HG03103 (cell line): ENCODE results near the gene PRUNE1.
A peak's percentile ranks its signal among the peaks of the same experiment; 100 is the strongest.

ENCODE experiments used
- ATAC-seq: cut with Tn5 transposase; IDR thresholded peaks from one replicate; pipeline ENCODE4 v1.9.1; 2021; ENCODE audit warnings: low read depth; ENCODE audit not compliant: unreplicated experiment

The PRUNE1 gene

DNA sequence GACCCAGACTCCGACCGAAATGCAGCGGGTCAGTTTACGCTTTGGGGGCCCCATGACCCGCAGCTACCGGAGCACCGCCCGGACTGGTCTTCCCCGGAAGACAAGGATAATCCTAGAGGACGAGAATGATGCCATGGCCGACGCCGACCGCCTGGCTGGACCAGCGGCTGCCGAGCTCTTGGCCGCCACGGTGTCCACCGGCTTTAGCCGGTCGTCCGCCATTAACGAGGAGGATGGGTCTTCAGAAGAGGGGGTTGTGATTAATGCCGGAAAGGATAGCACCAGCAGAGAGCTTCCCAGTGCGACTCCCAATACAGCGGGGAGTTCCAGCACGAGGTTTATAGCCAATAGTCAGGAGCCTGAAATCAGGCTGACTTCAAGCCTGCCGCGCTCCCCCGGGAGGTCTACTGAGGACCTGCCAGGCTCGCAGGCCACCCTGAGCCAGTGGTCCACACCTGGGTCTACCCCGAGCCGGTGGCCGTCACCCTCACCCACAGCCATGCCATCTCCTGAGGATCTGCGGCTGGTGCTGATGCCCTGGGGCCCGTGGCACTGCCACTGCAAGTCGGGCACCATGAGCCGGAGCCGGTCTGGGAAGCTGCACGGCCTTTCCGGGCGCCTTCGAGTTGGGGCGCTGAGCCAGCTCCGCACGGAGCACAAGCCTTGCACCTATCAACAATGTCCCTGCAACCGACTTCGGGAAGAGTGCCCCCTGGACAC is 39.8 kb downstream of the PRUNE1 start:
- ATAC-seq, result no peak

DNA sequence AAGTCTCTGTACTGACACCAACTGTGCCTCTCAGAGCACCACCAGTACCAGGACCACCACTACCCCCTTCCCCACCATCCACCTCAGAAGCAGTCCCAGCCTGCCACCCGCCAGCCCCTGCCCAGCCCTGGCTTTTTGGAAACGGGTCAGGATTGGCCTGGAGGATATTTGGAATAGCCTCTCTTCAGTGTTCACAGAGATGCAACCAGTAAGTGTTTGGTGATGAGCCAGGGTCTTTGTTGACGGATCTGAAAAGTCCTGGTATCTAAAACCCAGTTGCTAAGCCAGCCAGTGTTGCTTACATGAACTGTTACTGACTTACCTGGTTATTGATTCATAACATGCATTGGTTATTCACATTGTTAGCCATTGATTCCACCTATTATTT is 40.4 kb downstream of the PRUNE1 start:
- no peak for ATAC-seq

DNA sequence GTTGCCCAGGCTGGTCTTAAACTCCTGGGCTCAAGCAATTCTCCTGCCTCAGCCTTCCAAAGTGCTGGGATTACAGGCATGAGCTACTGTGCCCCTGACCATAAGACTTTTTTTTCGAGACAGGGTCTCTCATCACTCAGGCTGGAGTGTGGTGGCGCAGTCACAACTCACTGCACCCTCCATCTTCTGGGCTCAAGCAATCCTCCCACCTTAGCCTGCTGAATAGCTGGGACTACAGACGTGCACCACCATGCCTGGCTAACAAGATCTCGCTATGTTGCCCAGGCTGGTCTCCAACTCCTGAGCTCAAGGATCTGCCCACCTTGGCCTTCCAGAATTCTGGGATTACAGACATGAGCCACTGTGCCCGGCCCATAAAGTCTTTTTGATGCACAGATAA is 41.2 kb downstream of the PRUNE1 start:
- no peak for ATAC-seq

DNA sequence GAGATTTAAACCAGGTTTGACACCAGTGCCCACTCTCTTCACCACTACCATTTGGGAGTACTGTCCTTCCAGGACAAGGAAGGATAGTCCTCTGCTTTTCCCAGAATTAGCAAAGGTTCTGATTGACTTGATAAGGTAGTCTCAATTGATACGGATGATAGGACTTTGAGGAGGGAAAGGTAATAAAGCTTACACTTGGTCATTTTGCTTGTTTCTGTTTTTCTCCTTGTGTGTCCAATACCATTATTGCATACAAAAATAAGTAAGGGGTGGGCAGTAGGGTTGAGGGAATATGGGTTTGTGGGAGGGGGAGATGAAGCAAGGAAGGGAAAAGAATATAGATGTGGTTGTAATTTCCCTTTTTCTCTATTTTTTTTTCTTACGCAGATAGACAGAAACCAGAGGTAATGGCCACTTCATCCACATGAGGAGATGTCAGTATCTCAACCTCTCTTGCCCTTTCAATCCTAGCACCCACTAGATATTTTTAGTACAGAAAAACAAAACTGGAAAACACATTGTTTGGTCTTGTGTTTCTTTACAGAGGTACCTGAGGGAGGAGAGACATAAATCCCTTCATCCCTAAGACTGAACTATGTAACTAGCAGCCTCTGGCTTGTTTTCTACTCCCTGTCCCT is 41.9 kb downstream of the PRUNE1 start:
- ATAC-seq, result no peak

DNA sequence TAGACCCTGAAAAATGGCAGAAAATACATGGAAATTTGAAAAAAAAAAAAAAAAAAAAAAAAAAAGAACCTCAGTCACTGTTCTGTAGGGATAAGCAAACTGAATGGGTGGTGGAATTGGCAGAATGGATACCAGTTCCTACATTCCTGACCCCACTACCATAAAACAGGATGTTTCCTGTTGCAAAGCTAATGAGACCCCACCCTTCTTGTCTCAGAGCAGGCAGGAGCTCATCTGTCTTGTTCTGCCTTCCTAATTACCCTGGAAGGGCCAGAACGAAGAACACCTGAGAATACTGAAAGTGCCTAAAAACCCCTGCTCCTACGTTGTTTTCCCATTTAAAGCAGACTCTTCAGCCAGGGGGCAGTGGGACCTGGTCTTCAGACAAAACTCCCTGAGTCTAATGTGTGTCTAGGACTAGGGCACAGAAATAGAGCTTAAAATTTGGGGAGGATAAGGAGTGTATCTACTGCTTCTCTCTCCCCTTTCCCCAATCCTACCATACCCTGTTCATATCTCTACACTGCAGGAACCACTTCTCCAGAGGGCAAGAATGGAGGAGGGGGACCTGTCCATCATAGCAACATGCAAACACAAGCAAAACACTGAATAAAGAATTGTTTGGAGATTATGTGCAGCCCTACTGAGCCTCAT is 43.2 kb downstream of the PRUNE1 start:
- no peak for ATAC-seq

DNA sequence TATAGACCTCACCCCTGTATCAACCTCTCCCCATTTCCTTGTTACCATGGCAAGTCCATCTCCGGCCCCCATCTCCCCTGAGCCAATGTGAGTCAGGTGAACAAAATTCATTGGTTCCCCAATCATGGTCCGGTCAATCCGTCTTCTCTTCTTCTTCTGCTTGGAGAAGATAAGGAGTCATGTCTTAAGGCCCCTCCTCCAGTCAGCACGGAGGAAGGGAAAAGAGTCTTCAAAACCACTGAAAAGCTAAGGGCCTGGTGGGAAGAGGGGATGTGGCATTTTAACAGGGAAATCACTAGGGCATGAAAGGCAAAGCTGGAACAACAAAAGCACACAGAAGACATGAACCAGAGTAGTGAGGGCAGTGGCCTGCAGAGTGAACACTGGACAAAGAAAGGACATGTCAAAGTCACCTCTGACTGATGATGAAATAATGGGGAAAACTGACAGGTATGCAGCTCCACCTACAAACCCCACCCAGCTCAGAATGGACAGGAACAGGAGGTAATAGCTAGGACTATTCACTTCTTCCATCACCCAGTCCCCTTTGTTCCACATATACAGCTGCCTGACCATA is 46.8 kb downstream of the PRUNE1 start:
- no peak for ATAC-seq

DNA sequence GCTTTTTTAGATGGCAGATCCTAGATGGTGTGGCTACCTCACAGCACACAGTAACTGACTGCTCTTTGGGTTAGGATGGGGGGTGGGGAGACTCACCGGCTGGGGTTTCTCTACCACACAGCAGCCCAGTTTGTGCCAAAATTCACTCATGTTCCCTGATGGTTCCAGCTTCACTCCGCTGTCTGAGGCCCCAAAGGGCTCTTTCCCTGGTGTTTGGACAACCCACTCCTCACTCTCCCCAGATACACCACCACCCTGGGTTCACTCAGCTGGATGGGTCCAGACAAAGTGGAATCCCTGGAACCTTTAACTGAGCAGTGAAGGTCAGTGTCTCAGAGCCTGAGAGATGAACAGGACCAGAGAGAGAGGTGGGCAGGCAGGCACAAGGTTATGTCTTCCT is 47.3 kb downstream of the PRUNE1 start:
- no peak for ATAC-seq

DNA sequence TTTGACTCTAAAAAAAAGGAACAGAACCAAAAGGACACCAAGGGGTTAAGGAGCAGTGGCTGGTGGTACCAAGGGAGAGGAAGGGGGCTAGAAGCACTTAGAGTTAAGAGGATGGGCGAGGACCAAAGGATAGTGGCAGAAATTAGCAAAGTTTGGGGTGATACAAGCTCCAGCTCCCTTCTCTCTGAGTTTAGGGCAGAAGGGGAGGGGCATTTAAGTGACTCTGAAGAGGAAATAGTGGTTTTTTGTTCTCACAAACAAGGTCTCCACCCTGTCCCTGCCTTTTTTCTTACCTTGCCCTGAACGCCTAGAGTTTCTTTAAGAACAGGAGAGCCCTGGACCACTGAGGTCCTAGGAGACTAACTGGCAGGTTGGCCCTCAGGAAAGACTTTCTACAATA is 47.9 kb downstream of the PRUNE1 start:
- ATAC-seq, result no peak

DNA sequence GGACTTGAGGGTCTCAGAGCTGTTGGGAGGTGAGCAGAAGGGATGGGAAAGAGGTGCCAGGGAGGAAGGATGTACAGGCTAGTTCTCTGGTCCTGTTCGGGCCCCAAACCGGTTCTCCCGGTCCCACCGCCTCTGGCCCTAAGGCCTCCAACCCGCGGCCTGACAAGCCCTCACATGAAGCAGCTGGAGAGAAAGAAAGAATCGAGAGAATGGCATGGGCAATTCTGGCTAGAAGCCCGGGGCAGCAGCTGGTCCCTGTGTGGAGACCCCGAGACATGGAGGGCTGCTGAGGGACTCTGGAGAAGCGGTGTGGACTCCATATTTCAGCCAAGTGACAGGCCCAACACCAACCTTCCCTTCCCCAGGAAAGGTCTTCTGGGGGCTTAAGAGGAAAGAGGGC is 50.4 kb downstream of the PRUNE1 start:
- ATAC-seq, result no peak

DNA sequence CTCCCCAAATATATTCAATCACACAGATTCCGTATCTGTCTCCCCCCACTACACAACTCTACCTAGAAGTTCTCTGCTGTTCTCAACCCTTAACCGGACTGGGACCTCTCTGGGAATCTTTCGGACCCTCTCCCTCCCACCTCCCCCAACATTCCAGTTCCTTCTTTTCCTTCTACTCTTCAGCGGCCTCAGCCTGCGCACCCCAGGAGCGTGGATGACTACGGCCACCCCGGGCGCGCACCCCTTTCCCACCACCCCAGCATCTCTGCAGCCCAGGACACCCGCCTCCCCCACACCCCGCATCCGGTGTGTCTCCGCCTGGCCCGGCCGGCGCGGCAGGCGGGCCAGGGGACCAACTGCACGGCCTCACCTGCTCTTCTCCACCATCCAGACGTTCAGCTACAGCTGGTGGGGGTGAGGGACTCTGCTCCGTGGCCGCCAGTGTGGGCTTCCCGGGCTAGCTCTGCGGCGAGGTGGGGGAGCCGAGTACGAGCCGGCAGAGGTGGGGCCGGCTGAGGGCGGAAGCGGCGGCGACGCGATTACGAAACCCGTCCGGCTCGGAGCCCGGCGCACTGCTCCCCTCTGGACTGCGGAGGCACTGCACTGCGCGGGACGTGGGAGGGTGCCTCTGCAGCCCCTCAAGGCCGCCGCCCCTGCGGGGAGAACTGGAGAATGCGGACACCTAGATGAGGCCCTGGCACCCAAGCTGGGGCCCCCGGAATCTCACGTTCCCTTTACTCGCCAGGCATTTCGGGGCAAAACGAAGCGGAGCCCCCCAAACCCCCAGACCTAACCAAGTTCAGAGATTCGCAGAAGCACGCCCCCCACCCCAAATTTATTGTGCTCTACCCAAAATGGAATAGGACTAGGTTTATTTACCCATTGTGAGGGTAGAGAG is 51.1 kb downstream of the PRUNE1 start, which contains the start of gene CDC42SE1:
Gene CDC42SE1, minus strand, starts transcription at position 514 of the 898 bp plus-strand sequence. CDS start 3,892 bp downstream, outside the sequence.
- ATAC-seq, result peak; percentile 66

DNA sequence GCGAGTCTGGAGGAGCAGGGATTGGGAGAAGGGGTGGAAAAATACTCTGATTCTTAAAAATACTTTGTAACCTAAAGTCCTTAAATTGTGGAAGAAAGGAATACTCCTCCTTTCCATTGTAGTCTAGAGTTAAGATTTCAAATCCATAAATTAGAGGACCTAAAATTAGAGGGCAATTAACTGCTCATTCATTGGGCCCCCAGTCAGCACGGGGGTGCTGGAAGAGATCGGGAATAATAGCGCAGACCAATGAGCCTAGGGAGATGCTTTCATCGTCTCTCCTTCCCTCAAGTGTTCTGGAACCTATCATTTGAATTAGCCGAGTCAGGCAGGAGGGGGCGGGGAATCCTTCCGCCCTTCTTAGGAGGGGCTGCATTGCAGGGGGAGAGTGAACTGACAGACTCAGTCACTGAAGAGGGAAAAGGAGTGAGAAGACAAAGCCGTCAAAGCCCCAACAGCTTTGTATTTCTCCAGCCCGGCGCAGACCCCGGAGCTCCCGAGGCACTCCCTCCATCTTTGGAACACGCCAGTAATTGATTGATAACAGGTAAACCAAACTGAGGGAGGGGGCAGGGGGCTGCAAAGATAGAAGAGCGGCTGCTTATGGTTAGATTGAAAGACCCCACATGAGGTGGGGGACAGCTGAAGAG is 51.9 kb downstream of the PRUNE1 start, which contains the start of gene MLLT11:
Gene MLLT11, plus strand, starts transcription at position 391 of the 650 bp plus-strand sequence. CDS start 6,828 bp downstream, outside the sequence.
- ATAC-seq, result no peak

DNA sequence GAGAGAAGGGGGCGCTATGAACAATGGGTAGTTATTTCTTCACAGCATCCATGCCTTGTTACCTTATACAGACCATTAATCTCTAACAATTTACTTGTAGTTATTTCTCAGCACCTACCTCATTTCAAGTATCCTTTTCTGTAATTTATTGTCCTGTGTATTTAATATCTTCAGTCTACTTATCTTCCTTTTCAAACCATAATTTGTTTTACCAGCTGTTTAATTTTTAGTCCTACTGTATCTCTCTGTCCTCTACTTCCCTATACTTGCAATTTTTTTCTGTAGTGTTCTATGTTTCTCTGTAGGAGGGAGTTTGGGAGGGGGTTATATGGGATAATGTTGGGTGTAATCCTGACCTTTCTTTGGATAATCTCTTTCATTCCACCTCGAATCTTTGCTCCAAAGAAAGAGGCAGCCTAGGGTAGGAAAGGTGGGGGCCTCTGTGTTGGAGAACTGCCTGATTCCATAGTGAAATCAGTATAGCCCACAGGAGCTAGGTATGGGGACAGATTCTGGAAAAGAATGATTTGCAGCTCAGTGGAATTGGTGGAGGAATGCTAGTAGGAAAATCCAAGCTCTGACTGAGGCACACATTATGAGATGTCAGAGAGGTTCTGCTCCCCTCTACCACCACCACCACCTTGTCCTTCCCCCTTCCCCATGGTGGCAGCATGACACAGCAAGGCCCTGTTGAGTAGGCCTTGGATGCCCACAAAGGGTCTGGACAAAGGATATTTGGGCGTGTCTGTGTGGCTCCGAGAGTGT is 52.6 kb downstream of the PRUNE1 start:
- no peak for ATAC-seq

DNA sequence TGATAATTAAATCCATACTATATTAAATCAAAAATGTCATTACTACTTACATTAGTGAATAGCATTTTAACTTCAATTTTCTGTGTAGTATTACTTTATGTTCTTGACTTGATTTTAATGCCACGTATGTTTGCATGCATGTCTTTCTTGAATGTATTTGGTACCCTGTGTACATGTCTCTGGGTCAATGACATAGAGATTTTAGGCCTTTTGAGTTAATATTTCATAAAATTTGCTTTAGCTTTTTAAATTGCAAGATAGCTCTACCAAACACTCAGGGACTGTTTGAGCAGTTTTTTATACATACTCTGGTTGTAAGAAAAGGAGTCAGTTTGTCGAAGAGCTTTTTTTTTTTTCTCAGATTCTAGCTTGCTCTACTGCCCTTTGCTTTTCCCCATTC is 53.5 kb downstream of the PRUNE1 start:
- no peak for ATAC-seq

DNA sequence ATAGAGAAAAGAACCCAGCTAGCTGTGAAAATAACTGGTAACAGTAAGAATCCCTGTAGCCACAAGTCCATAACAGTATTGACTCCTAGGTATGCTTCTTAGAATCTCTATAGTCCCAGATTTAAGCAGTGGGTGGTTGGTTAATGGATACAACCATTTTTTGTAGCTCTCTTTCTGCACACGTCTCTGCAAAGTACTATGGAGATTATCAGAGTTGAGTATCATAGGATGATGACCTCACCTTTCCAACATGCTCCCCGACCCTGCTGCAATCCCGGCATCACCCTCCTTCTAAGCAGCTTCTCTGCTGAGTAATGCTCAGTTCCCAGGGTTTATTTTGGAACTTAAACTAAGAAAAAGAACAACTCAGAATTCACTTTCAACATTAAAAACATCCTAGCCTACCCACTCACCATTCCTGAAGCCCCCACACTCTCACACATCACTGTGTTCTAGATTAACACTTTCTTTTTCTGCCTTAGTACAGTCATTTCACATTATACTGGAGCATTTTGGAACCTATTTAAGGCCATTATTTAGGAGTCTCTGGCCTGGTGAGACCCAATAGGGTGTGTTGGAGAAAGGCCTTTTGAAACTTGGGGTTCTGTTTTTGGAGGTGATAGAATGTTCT is 54.6 kb downstream of the PRUNE1 start:
- ATAC-seq, result no peak

DNA sequence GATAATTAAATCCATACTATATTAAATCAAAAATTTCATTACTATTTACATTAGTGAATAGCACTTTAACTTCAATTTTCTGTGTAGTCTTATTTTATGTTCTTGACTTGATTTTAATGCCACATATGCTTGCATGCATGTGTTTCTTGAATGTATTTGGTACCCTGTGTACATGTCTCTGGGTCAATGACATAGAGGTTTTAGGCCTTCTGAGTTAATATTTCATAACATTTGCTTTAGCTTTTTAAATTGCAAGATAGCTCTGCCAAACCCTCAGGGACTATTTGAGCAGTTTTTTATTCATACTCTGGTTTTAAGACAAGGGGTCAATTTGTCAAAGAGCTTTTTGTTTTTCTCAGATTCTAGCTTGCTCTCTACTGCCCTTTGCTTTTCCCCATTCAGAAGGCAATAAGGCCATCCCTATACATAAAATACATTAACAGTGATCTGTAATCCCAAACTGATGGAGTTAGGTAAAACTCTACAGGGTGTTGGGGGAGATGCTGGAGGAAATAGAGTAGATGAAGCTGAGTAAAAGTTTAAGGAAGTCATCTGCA is 56.9 kb downstream of the PRUNE1 start:
- no peak for ATAC-seq

DNA sequence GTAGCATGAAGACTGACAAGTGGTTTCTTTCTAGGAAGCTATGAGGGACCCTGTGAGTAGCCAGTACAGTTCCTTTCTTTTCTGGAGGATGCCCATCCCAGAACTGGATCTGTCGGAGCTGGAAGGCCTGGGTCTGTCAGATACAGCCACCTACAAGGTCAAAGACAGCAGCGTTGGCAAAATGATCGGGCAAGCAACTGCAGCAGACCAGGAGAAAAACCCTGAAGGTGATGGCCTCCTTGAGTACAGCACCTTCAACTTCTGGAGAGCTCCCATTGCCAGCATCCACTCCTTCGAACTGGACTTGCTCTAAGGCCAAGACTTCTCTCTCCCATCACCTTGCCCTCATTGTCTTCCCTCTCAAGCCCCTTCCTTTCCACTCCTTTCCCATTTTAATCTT is 58.9 kb downstream of the PRUNE1 start:
- ATAC-seq, result no peak

DNA sequence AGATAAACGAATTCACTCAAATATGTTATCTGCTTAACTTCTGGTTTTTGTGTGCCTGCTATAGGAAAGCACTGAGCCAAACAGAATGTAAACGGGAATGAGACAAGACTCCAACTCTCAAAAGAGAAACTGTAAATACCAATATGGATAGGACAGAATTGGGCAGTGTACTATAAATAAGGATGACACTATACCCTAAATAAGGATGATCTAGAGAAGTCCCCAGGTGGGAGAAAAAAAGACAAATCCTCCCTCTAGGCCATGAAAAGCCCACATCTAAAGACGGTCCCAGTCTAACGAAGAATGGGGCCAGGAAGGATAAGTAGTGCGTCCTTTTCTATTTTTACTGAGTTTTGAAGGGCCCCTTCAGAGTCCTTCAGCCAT is 60.8 kb downstream of the PRUNE1 start:
- no peak for ATAC-seq
